Activated CD4-positive, alpha-beta T cell treated with anti-CD3 and anti-CD28 coated beads for 4 hours (primary cell): ENCODE results near the gene ROPN1.
"Not testable (repeated sequence)": the region's sequence is repeated elsewhere in the genome, so short reads cannot be mapped to it uniquely, and the experiment has no call there.

Experiments
- DNase-seq, 2 donors: peaks; one replicate each; pipeline ENCODE4 v3.0.0-alpha.2; 2020

ROPN1 gene

GRCh38 chr3:123991730-123992588 lies at the start of gene ROPN1:
Gene ROPN1, minus strand, starts transcription at chr3:123992124. Its CDS starts 11,643 bp downstream, at chr3:123980481.
- not testable (repeated sequence) for DNase-seq

GRCh38 chr3:124041553-124041952 lies 49.6 kb upstream of the ROPN1 start:
- DNase-seq: no peak

GRCh38 chr3:124037326-124037725 lies 45.4 kb upstream of the ROPN1 start:
- DNase-seq: no peak

- not testable (repeated sequence) for DNase-seq
Observed at GRCh38 chr3:124036214-124036613, 44.3 kb upstream of the ROPN1 start.

GRCh38 chr3:124035463-124036121 lies 43.7 kb upstream of the ROPN1 start:
- no peak for DNase-seq

- no peak for DNase-seq
Observed at GRCh38 chr3:124034844-124035152, 42.9 kb upstream of the ROPN1 start.

- no peak for DNase-seq
Observed at GRCh38 chr3:124034016-124034843, 42.3 kb upstream of the ROPN1 start.

GRCh38 chr3:124033360-124034015 lies 41.6 kb upstream of the ROPN1 start, which contains the start of gene KALRN:
Gene KALRN, plus strand, starts transcription at chr3:124033369.
- DNase-seq: no peak

- peak; percentile 33 to 51 for DNase-seq
Observed at GRCh38 chr3:124032881-124033359, 41.0 kb upstream of the ROPN1 start.

GRCh38 chr3:124032311-124032880 lies 40.5 kb upstream of the ROPN1 start:
- no peak for DNase-seq

GRCh38 chr3:124026516-124026915 lies 34.6 kb upstream of the ROPN1 start:
- DNase-seq: no peak

- not testable (repeated sequence) for DNase-seq
Observed at GRCh38 chr3:124023531-124023930, 31.6 kb upstream of the ROPN1 start.

GRCh38 chr3:124019291-124019690 lies 27.4 kb upstream of the ROPN1 start:
- DNase-seq: no peak

- not testable (repeated sequence) for DNase-seq
Observed at GRCh38 chr3:124017502-124017901, 25.6 kb upstream of the ROPN1 start.

GRCh38 chr3:124016483-124016882 lies 24.6 kb upstream of the ROPN1 start:
- DNase-seq: not testable (repeated sequence)

GRCh38 chr3:124014366-124014942 lies 22.5 kb upstream of the ROPN1 start:
- DNase-seq: no peak

- DNase-seq: not testable (repeated sequence)
Observed at GRCh38 chr3:124008321-124008720, 16.4 kb upstream of the ROPN1 start.

- DNase-seq: no peak
Observed at GRCh38 chr3:124007186-124007585, 15.3 kb upstream of the ROPN1 start.

GRCh38 chr3:124002405-124003079 lies 10.6 kb upstream of the ROPN1 start:
- DNase-seq: not testable (repeated sequence)

GRCh38 chr3:124001366-124001765 lies 9.4 kb upstream of the ROPN1 start:
- not testable (repeated sequence) for DNase-seq

- no peak for DNase-seq
Observed at GRCh38 chr3:123997543-123997942, 5.6 kb upstream of the ROPN1 start.
